ENCODE data around the gene RPS16.

The RPS16 gene

GRCh38 chr19:39405958-39406655, 29.6 kb downstream of the RPS16 start (continued):
- TF ChIP-seq ZNF561 (tag by site-specific recombination; IDR thresholded peaks at IDR 0.05; ENCODE audit: borderline replicate concordance) (no peak), ZNF660 (tag by site-specific recombination; IDR thresholded peaks at IDR 0.05) (no peak), ZFP3 (tag by site-specific recombination; IDR thresholded peaks at IDR 0.05; ENCODE audit: low read depth) (no peak), ZBTB6 (tag by site-specific recombination; IDR thresholded peaks at IDR 0.05) (no peak), GLI4 (tag by site-specific recombination; IDR thresholded peaks at IDR 0.05) (no peak), ZNF23 (tag by site-specific recombination; IDR thresholded peaks at IDR 0.05; ENCODE audit: borderline replicate concordance) (no peak), TRIM28 (IDR thresholded peaks at IDR 0.05; ENCODE audit: borderline replicate concordance, low read length) (no peak), ZNF585B (tag by site-specific recombination; IDR thresholded peaks at IDR 0.05) (no peak), ZNF311 (tag by site-specific recombination; IDR thresholded peaks at IDR 0.05; ENCODE audit: borderline replicate concordance) (peak; percentile 84; the same call in 1 of the 2 replicates), HIC1 (tag by site-specific recombination; IDR thresholded peaks at IDR 0.05) (no peak), ZFHX2 (tag by site-specific recombination; conservative IDR thresholded peaks at IDR 0.05) (peak; percentile 81), ZNF624 (tag by site-specific recombination; IDR thresholded peaks at IDR 0.05) (no peak), ZNF791 (tag by site-specific recombination; IDR thresholded peaks at IDR 0.05) (peak; percentile 82; the same call in 1 of the 2 replicates), ZBTB48 (tag by site-specific recombination; IDR thresholded peaks at IDR 0.05) (peak; percentile 84), ZNF169 (tag by site-specific recombination; IDR thresholded peaks at IDR 0.05) (no peak), KLF17 (tag by site-specific recombination; IDR thresholded peaks at IDR 0.05) (no peak), ZNF302 (tag by site-specific recombination; IDR thresholded peaks at IDR 0.05; ENCODE audit: low read depth) (no peak), ZNF114 (tag by site-specific recombination; IDR thresholded peaks at IDR 0.05) (no peak), ZNF239 (tag by site-specific recombination; IDR thresholded peaks at IDR 0.05) (no peak), ZNF548 (tag by site-specific recombination; IDR thresholded peaks at IDR 0.05) (no peak), ZNF473 (tag by site-specific recombination; IDR thresholded peaks at IDR 0.05) (no peak), SCRT2 (tag by site-specific recombination; IDR thresholded peaks at IDR 0.05) (no peak), ZNF843 (tag by site-specific recombination; IDR thresholded peaks at IDR 0.05) (peak; percentile 66), GFI1B (tag by site-specific recombination; IDR thresholded peaks at IDR 0.05) (no peak)
- TF ChIP-seq, protein P1, sequence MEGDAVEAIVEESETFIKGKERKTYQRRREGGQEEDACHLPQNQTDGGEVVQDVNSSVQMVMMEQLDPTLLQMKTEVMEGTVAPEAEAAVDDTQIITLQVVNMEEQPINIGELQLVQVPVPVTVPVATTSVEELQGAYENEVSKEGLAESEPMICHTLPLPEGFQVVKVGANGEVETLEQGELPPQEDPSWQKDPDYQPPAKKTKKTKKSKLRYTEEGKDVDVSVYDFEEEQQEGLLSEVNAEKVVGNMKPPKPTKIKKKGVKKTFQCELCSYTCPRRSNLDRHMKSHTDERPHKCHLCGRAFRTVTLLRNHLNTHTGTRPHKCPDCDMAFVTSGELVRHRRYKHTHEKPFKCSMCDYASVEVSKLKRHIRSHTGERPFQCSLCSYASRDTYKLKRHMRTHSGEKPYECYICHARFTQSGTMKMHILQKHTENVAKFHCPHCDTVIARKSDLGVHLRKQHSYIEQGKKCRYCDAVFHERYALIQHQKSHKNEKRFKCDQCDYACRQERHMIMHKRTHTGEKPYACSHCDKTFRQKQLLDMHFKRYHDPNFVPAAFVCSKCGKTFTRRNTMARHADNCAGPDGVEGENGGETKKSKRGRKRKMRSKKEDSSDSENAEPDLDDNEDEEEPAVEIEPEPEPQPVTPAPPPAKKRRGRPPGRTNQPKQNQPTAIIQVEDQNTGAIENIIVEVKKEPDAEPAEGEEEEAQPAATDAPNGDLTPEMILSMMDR (tag by site-specific recombination; IDR thresholded peaks at IDR 0.05): peak; percentile 23; the same call in 1 of the 2 replicates
- TF ChIP-seq, protein P2, sequence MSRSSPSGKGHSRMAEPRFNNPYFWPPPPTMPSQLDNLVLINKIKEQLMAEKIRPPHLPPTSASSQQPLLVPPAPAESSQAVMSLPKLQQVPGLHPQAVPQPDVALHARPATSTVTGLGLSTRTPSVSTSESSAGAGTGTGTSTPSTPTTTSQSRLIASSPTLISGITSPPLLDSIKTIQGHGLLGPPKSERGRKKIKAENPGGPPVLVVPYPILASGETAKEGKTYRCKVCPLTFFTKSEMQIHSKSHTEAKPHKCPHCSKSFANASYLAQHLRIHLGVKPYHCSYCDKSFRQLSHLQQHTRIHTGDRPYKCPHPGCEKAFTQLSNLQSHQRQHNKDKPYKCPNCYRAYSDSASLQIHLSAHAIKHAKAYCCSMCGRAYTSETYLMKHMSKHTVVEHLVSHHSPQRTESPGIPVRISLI (tag by site-specific recombination; IDR thresholded peaks at IDR 0.05): no peak
